B cell (primary cell): ENCODE measurements around the gene VCX2. TPM values are rescaled to one million over a fixed set of nuclear protein-coding genes. Genes with fewer than 3 reads are reported as not detected.

ENCODE experiments used
- ATAC-seq: fragments of 200-7000 bp; cut with Tn5 transposase; one replicate; pipeline ENCODE4 v1.10.0; 2021; ENCODE audit warnings: low read depth, mild to moderate bottlenecking, moderate number of reproducible peaks, moderate library complexity
- CTCF ChIA-PET: fragments of 350-600 bp; sonication (Branson Sonifier 250); formaldehyde crosslinking; loops from one replicate; lab custom pipeline; 2021; ENCODE audit warnings: antibody characterized with exemption, inconsistent platforms; lab: Charles Lee
- POLR2A ChIA-PET: fragments of 350-600 bp; sonication (Branson Sonifier 250); formaldehyde crosslinking; loops from one replicate; lab custom pipeline; 2021; ENCODE audit warnings: antibody characterized with exemption; lab: Charles Lee
- DNase-seq: peaks from one replicate; pipeline ENCODE4 v3.0.0; 2013
- H2AFZ ChIP-seq: 2 replicates; pipeline ENCODE4 v1.6.1; 2012; ENCODE audit warnings: mild to moderate bottlenecking, low read depth, low read length; ENCODE audit not compliant: insufficient read depth, poor library complexity, severe bottlenecking
- H3K27ac ChIP-seq, 2 donors: 1 replicate in 1 of 2; 2 replicates in 1 of 2; pipeline ENCODE4 v1.5.1; 2012 to 2013; ENCODE audit warnings: low read length in 2 of 2, mild to moderate bottlenecking in 2 of 2, moderate library complexity in 1 of 2
- H3K27me3 ChIP-seq, 4 experiments: fragments of 200-600 bp in 1 of 4; sonication (generic) in 1 of 4; replicated peaks in 1 of 4; 1 replicate in 2 of 4; 2 replicates in 2 of 4; pipeline versions ENCODE4 v1.6.1 to v1.7.0; 2013 to 2016; ENCODE audit warnings: low read length in 3 of 4, mild to moderate bottlenecking in 2 of 4, mixed read lengths in 1 of 4, moderate library complexity in 1 of 4; ENCODE audit not compliant: insufficient read depth in 4 of 4, control insufficient read depth in 3 of 4; ENCODE audit errors: control extremely low read depth in 1 of 4
- H3K36me3 ChIP-seq, 2 experiments: replicated peaks in 1 of 2; 1 replicate in 1 of 2; 2 replicates in 1 of 2; pipeline versions ENCODE4 v1.6.1 to v1.7.1; 2013; ENCODE audit warnings: low read length in 1 of 2; ENCODE audit not compliant: insufficient read depth in 2 of 2, control insufficient read depth in 1 of 2; ENCODE audit errors: control extremely low read depth in 1 of 2, extremely low read depth in 1 of 2
- H3K4me1 ChIP-seq, 2 donors: fragments of 200-600 bp in 1 of 2; sonication (generic) in 1 of 2; 1 replicate in 1 of 2; 2 replicates in 1 of 2; pipeline versions ENCODE4 v1.5.1 to v1.6.1; 2013 to 2017; ENCODE audit warnings: low read length in 2 of 2; ENCODE audit not compliant: control insufficient read depth in 2 of 2, insufficient read depth in 2 of 2
- H3K4me2 ChIP-seq: replicated peaks from 2 replicates; pipeline ENCODE3; 2012; ENCODE audit warnings: mild to moderate bottlenecking, low read depth, low read length; ENCODE audit not compliant: poor library complexity, severe bottlenecking
- H3K4me3 ChIP-seq, 5 experiments: fragments of 200-600 bp in 1 of 5; sonication (generic) in 1 of 5; 1 replicate in 3 of 5; 2 replicates in 2 of 5; pipeline versions ENCODE4 v1.5.1 to v1.7.0; 2011 to 2016; ENCODE audit warnings: low read length in 4 of 5, mild to moderate bottlenecking in 4 of 5, low read depth in 2 of 5, control low read depth in 1 of 5, moderate library complexity in 1 of 5; ENCODE audit not compliant: insufficient read depth in 1 of 5; ENCODE audit errors: control extremely low read depth in 1 of 5, extremely low read depth in 1 of 5
- H3K79me2 ChIP-seq: fragments of 200-600 bp; sonication (generic); one replicate; pipeline ENCODE4 v1.6.0; 2016; ENCODE audit warnings: low read length; ENCODE audit not compliant: control insufficient read depth, insufficient read depth
- H3K9ac ChIP-seq: fragments of 200-600 bp; sonication (generic); 2 replicates; pipeline ENCODE4 v1.6.1; 2017; ENCODE audit warnings: mild to moderate bottlenecking, low read length, moderate library complexity
- H3K9me3 ChIP-seq, 3 donors: one replicate each; pipeline versions ENCODE4 v1.6.1 to v1.7.1; 2013; ENCODE audit warnings: low read length in 2 of 3; ENCODE audit not compliant: control insufficient read depth in 2 of 3, insufficient read depth in 1 of 3; ENCODE audit errors: control extremely low read depth in 1 of 3
- H4K20me1 ChIP-seq: 2 replicates; pipeline ENCODE4 v1.6.0; 2012; ENCODE audit warnings: mild to moderate bottlenecking, low read length; ENCODE audit not compliant: insufficient read depth, control insufficient read depth, poor library complexity, severe bottlenecking
- H3K27ac Mint-ChIP-seq: one replicate; pipeline ENCODE4 v1.8.0; 2021; ENCODE audit warnings: mixed read lengths
- H3K27me3 Mint-ChIP-seq: one replicate; pipeline ENCODE4 v1.8.0; 2021; ENCODE audit warnings: mixed read lengths
- H3K4me1 Mint-ChIP-seq: one replicate; pipeline ENCODE4 v1.8.0; 2021; ENCODE audit warnings: mixed read lengths
- H3K4me3 Mint-ChIP-seq: one replicate; pipeline ENCODE4 v1.8.0; 2021; ENCODE audit warnings: mixed read lengths
- H3K9me3 Mint-ChIP-seq: one replicate; pipeline ENCODE4 v1.8.0; 2022; ENCODE audit warnings: mixed read lengths; ENCODE audit not compliant: insufficient read depth
- CTCF ChIP-seq: fragments of 200-600 bp; IDR thresholded peaks from one replicate; pipeline ENCODE4 v1.8.0; 2022; ENCODE audit warnings: antibody characterized with exemption, mild to moderate bottlenecking
- EZH2 ChIP-seq: IDR thresholded peaks from 2 replicates; pipeline ENCODE4 v1.6.1; 2012; ENCODE audit warnings: borderline replicate concordance, low read depth, mild to moderate bottlenecking, moderate library complexity, low read length; ENCODE audit not compliant: insufficient read depth, poor library complexity, severe bottlenecking
- WGBS: methylation state at CpG from one replicate; pipeline ENCODE4 v1.1.5; 2013; ENCODE audit warnings: missing lambda C conversion rate; ENCODE audit not compliant: insufficient coverage; 5-methylcytosine and 5-hydroxymethylcytosine counted together
- intact Hi-C: fragments of 100-400 bp; cut with micrococcal nuclease; formaldehyde crosslinking; loops from one replicate; pipeline ENCODE4 v1.10.0; 2022
- polyA plus RNA-seq: library from polyadenylated mRNA; depleted of rRNA; stranded (reverse); fragments of >200 nt; gene quantifications from 2 replicates; pipeline ENCODE4 v1.2.3, GENCODE V29; 2012
- total RNA-seq, 2 donors: library from RNA; stranded (reverse); fragments of 120-200 nt in 1 of 2; gene quantifications; 1 replicate in 1 of 2; 2 replicates in 1 of 2; pipeline versions ENCODE4 v1.2.3 to v1.2.4, GENCODE V29; 2013 to 2022

VCX2 gene
- total and polyA plus RNA-seq, 2 donors (not counting 1 experiment from before 2014, with no cell fraction given): not detected

GRCh38 chrX:8126648-8127047, 44.4 kb downstream of the VCX2 start:
- Histone ChIP-seq H3K4me3 (no peak overlapping the region), H3K36me3 (no peaks in the 10 kb centered on the region), H3K9ac (no peak overlapping the region), H4K20me1 (no peaks in the 10 kb centered on the region), H2AFZ (no peak overlapping the region), H3K9me3 (no peaks in the 10 kb centered on the region), H3K4me1 (no peaks in the 10 kb centered on the region), H3K79me2 (no peaks in the 10 kb centered on the region), H3K27ac (no peak overlapping the region), H3K4me2 (no peak overlapping the region), H3K27me3 (no peaks in the 10 kb centered on the region)
- H3K4me3 Mint-ChIP-seq: no peak overlapping the region
- no peaks in the 10 kb centered on the region for H3K27me3 Mint-ChIP-seq
- ChIA-PET POLR2A (no interaction called here), CTCF (no interaction called here)
- H3K9me3 Mint-ChIP-seq: no peaks in the 10 kb centered on the region
- H3K27ac Mint-ChIP-seq: no peak overlapping the region
- H3K4me1 Mint-ChIP-seq: no peaks in the 10 kb centered on the region
- ATAC-seq (no peak), DNase-seq (no peak)
- intact Hi-C loops: no loop called here
- WGBS: no CpG with 5 or more reads among the region's 3 CpGs
- TF ChIP-seq CTCF (no peak), EZH2 (no peak)

GRCh38 chrX:8126092-8126491, 45.0 kb downstream of the VCX2 start:
- CTCF ChIA-PET: no interaction called here
- no CpG with 5 or more reads among the region's 1 CpG for WGBS
- ATAC-seq: no peak
- H2AFZ ChIP-seq: no peak overlapping the region
- TF ChIP-seq EZH2: no peak
- no peak for TF ChIP-seq CTCF
- intact Hi-C loops: no loop called here
- POLR2A ChIA-PET: no interaction called here
- Mint-ChIP-seq H3K4me3 (no peak overlapping the region), H3K4me1 (no peaks in the 10 kb centered on the region), H3K9me3 (no peaks in the 10 kb centered on the region), H3K27ac (no peak overlapping the region), H3K27me3 (no peaks in the 10 kb centered on the region)
- no peak overlapping the region for H3K4me2 ChIP-seq
- H3K27me3 ChIP-seq: no peaks in the 10 kb centered on the region
- H3K4me1 ChIP-seq: no peaks in the 10 kb centered on the region
- H3K79me2 ChIP-seq: no peaks in the 10 kb centered on the region
- H3K4me3 ChIP-seq: no peak overlapping the region
- H3K27ac ChIP-seq: no peak overlapping the region
- no peak for DNase-seq
- no peak overlapping the region for H3K9ac ChIP-seq
- H3K9me3 ChIP-seq: no peaks in the 10 kb centered on the region
- H4K20me1 ChIP-seq: no peaks in the 10 kb centered on the region
- H3K36me3 ChIP-seq: no peaks in the 10 kb centered on the region
